Measurements from ENCODE around the gene NTHL1. TPM values are rescaled to one million over a fixed set of nuclear protein-coding genes. Genes with fewer than 3 reads are reported as not detected.
A peak's percentile ranks its signal among the peaks of the same experiment; 100 is the strongest.

Gene NTHL1
- total RNA-seq, 1 donor from 2014 or later, result 13.7 TPM

GRCh38 chr16:2040041-2040786 lies 7.4 kb downstream of the NTHL1 start:
- Mint-ChIP-seq H3K9me3 (ENCODE audit: unreplicated experiment) (no peaks in the 10 kb centered on the region), H3K4me1 (ENCODE audit: low read depth, unreplicated experiment) (peaks cover 2% of the 10 kb centered on the region), H3K36me3 (ENCODE audit: low read depth, unreplicated experiment) (no peaks in the 10 kb centered on the region), H3K27ac (ENCODE audit: unreplicated experiment) (no peak overlapping the region), H3K4me3 (ENCODE audit: unreplicated experiment) (no peak overlapping the region), H3K27me3 (ENCODE audit: low read depth, unreplicated experiment) (no peaks in the 10 kb centered on the region)
- TF ChIP-seq EZH2 (IDR thresholded peaks at IDR 0.05; ENCODE audit: insufficient read depth, low read length) (no peak), CTCF (IDR thresholded peaks at IDR 0.05; ENCODE audit: insufficient read depth, low read depth, low read length) (no peak)
- H3K4me2 ChIP-seq (ENCODE audit: low read length), result peak overlapping the region; percentile 34
- peak overlapping the region; percentile 47 for H3K27ac ChIP-seq (ENCODE audit: low read depth, low read length)
- H3K36me3 ChIP-seq (ENCODE audit: insufficient read depth, low read length), result no peaks in the 10 kb centered on the region
- H3K9me3 ChIP-seq (ENCODE audit: insufficient read depth, low read depth, low read length), result no peaks in the 10 kb centered on the region
- peaks cover 55% of the 10 kb centered on the region for H3K4me1 ChIP-seq (ENCODE audit: insufficient read depth, low read length)
- H3K27me3 ChIP-seq (ENCODE audit: insufficient read depth, low read length), result no peaks in the 10 kb centered on the region
- no peak for FAIRE-seq
- H4K20me1 ChIP-seq (ENCODE audit: insufficient read depth, low read length), result peaks cover 3% of the 10 kb centered on the region
- peak overlapping the region; percentile 56 for H3K9ac ChIP-seq (ENCODE audit: low read length)
- no peak overlapping the region for H3K4me3 ChIP-seq (ENCODE audit: insufficient read depth, low read depth, low read length)
- H2AFZ ChIP-seq (ENCODE audit: low read depth, low read length), result no peak overlapping the region
- DNase-seq (ENCODE audit: low read depth), result no peak
- H3K79me2 ChIP-seq (ENCODE audit: insufficient read depth, low read length), result peaks cover 25% of the 10 kb centered on the region

- Histone ChIP-seq H3K27ac (ENCODE audit: low read depth, low read length) (peak overlapping the region; percentile 41), H3K9ac (ENCODE audit: low read length) (peak overlapping the region; percentile 56), H3K9me3 (ENCODE audit: insufficient read depth, low read depth, low read length) (no peaks in the 10 kb centered on the region), H3K27me3 (ENCODE audit: insufficient read depth, low read length) (no peaks in the 10 kb centered on the region), H4K20me1 (ENCODE audit: insufficient read depth, low read length) (peaks cover 3% of the 10 kb centered on the region), H3K79me2 (ENCODE audit: insufficient read depth, low read length) (peaks cover 32% of the 10 kb centered on the region), H3K4me3 (ENCODE audit: insufficient read depth, low read depth, low read length) (no peak overlapping the region), H3K4me1 (ENCODE audit: insufficient read depth, low read length) (peaks cover 62% of the 10 kb centered on the region), H3K4me2 (ENCODE audit: low read length) (peak overlapping the region; percentile 34), H2AFZ (ENCODE audit: low read depth, low read length) (no peak overlapping the region), H3K36me3 (ENCODE audit: insufficient read depth, low read length) (no peaks in the 10 kb centered on the region)
- Mint-ChIP-seq H3K4me1 (ENCODE audit: low read depth, unreplicated experiment) (peaks cover 4% of the 10 kb centered on the region), H3K4me3 (ENCODE audit: unreplicated experiment) (peak overlapping the region; percentile 20), H3K9me3 (ENCODE audit: unreplicated experiment) (no peaks in the 10 kb centered on the region), H3K36me3 (ENCODE audit: low read depth, unreplicated experiment) (no peaks in the 10 kb centered on the region), H3K27ac (ENCODE audit: unreplicated experiment) (peak overlapping the region; percentile 83), H3K27me3 (ENCODE audit: low read depth, unreplicated experiment) (no peaks in the 10 kb centered on the region)
- TF ChIP-seq CTCF (IDR thresholded peaks at IDR 0.05; ENCODE audit: insufficient read depth, low read depth, low read length) (no peak), EZH2 (IDR thresholded peaks at IDR 0.05; ENCODE audit: insufficient read depth, low read length) (no peak)
- FAIRE-seq, result no peak
- DNase-seq (ENCODE audit: low read depth), result peak; percentile 16
These were observed 8.2 kb downstream of the NTHL1 start for GRCh38 chr16:2039274-2040031.

All from astrocyte (in vitro differentiated cells and primary cell).